D721Med (cell line): ENCODE data around the gene PEX16.

Source experiments
- DNase-seq: peaks from one replicate; pipeline ENCODE4 v3.0.0; 2011; ENCODE audit warnings: low spot score; ENCODE audit not compliant: insufficient read length
- FAIRE-seq: peaks from 2 replicates; lab custom pipeline; 2011; peaks lifted over from hg19 to GRCh38; lab: Jason Lieb, UNC
- TF ChIP-seq, protein P1 (sequence below): IDR thresholded peaks from 2 replicates; pipeline ENCODE4 v1.5.1; 2012; ENCODE audit warnings: mild to moderate bottlenecking, control low read depth; ENCODE audit not compliant: insufficient read depth; ENCODE audit errors: missing control alignments

Gene PEX16

DNA sequence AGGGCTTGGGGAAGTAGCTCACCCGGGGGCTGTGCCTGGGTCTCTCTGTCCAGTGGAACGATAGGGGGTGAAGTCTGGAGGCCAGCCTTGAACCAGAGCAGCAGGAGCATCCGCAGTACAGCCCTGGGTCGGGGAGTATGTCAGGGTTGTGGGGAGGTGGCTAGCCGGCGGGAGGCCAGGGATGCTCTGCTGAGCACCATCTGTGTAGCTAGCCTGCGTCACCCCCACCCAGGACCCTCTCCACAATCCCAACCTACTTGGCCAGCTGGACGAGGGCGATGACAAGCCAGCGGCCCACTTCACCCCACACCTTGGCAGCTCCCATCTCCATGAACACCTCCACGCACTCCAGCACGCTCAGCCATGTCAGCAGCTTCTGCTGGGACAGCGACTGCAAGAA is 2.2 kb downstream of the PEX16 start:
- TF ChIP-seq, protein P1, sequence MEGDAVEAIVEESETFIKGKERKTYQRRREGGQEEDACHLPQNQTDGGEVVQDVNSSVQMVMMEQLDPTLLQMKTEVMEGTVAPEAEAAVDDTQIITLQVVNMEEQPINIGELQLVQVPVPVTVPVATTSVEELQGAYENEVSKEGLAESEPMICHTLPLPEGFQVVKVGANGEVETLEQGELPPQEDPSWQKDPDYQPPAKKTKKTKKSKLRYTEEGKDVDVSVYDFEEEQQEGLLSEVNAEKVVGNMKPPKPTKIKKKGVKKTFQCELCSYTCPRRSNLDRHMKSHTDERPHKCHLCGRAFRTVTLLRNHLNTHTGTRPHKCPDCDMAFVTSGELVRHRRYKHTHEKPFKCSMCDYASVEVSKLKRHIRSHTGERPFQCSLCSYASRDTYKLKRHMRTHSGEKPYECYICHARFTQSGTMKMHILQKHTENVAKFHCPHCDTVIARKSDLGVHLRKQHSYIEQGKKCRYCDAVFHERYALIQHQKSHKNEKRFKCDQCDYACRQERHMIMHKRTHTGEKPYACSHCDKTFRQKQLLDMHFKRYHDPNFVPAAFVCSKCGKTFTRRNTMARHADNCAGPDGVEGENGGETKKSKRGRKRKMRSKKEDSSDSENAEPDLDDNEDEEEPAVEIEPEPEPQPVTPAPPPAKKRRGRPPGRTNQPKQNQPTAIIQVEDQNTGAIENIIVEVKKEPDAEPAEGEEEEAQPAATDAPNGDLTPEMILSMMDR, result no peak
- DNase-seq (no peak), FAIRE-seq (no peak)

DNA sequence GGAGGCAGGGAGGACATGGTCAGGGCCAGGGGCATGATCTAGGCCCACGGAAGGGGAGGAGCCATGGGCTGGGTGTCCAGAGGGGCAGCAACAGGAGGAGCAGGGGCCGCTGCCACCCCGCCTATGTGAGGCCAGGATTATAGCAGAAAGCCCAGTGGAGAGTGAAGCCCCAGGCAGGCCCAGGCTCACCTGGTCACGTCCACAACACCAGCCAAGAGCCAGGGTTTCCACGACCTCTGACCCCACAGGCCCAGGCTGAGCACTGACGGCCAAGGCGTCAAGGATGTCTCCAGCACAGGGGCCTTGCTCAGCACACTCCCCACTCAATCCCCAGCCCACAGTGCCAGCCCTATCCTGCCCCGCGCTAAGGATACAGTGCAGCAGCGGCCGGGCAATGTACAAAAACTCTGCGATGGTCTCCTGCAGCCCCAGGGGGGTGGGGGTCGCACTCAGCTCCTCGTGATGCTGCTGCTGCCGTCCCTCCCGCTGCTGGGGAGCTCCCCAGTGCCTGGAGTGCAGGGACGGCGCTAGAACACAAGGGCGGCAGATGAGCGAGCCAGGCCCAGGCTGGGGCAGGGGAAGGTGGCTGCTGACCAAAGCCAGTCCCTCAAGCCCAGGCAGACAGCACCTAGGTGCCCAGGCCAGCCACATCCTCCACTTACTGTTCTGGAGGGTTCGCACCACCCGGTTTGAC is 3.6 kb downstream of the PEX16 start:
- TF ChIP-seq, protein P1, result no peak
- DNase-seq (no peak), FAIRE-seq (no peak)

GRCh38 chr11:45913514-45913913 is 4.2 kb downstream of the PEX16 start:
- no peak for FAIRE-seq

GRCh38 chr11:45910623-45911022 is 7.1 kb downstream of the PEX16 start:
- no peak for DNase-seq
- TF ChIP-seq, protein P1, result no peak
- FAIRE-seq, result no peak

More at GRCh38 chr11:45913514-45913913, 4.2 kb downstream of the PEX16 start:
- TF ChIP-seq, protein P1, result no peak
- no peak for DNase-seq

DNA sequence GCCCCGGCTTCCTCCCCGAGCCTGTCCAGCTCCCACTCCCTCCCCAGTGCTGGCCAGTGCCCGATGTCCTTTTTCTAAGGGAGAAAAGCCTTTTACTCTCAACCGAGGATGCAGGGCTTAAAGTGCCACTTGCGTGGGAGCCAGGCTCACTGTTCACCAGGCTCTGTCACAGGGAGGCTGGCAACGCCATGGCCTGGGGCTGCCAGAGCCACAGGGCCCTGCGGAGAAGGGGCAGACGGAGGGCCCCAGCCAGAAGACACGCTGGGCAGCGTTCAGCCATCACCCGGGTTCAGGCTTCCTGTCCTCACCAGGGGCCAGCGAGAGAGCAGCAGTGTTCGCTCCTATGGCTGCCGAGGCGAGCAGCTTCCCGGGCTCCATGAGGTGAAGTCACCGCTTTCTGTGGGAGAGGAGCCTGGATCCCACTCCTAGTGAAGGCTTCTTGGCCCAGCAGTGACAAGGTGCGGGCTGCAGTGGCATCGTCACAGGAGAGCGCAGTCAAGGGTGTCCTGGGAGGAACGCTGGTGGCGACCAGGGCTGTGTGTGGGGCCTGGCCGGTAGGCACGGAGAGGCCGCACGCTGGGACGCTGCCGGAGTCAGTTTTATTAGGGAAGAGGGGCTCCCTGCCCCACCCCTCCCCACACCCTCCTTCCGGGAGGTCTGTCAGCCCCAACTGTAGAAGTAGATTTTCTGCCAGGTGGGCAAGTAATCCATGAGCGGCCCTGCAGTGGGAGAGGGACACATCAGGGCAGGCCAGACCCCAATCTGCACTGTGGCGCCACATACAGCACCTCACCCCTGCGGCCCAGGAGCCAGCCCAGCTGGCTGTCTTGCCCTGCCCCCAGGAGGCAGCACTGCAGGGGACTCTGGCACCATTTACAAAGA is 7.8 kb downstream of the PEX16 start:
- FAIRE-seq (no peak), DNase-seq (no peak)
- TF ChIP-seq, protein P1, result no peak

GRCh38 chr11:45907911-45908370 is 9.7 kb downstream of the PEX16 start:
- FAIRE-seq (no peak), DNase-seq (no peak)
- TF ChIP-seq, protein P1, result no peak
